DMS153 treated with DMSO at 0.1 percent for 48 hours (cell line): ENCODE data around the gene KLK2.
A peak's percentile ranks its signal among the peaks of the same experiment; 100 is the strongest.

Experiments
- DNase-seq: peaks from one replicate; lab custom pipeline; 2025; ENCODE audit not compliant: unreplicated experiment; lab: John Stamatoyannopoulos, UW

KLK2 gene

GRCh38 chr19:50921426-50922316, 48.4 kb downstream of the KLK2 start:
- no peak for DNase-seq

- DNase-seq: peak; percentile 88
Measured at GRCh38 chr19:50922317-50922853, 49.1 kb downstream of the KLK2 start.

GRCh38 chr19:50924586-50924985, 51.3 kb downstream of the KLK2 start:
- DNase-seq: no peak

DNA sequence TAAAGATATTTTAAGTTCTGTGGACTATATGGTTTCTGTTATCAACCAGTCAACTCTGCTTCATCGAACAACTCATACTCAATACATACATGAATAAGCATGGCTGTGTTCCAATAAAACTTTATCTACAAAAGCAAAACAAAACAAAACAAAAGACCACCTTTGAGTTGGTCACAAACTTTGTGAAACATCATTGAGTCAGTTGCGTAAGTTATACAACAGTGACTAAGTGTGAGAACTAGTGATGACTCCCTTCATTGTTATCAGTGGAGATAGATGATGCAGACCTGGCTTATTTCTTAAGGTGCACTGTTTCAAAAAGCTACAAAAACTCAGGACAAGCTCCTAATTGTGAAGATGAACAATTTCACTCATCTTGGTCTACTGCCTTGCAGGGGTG, 52.5 kb downstream of the KLK2 start:
- DNase-seq: no peak

DNA sequence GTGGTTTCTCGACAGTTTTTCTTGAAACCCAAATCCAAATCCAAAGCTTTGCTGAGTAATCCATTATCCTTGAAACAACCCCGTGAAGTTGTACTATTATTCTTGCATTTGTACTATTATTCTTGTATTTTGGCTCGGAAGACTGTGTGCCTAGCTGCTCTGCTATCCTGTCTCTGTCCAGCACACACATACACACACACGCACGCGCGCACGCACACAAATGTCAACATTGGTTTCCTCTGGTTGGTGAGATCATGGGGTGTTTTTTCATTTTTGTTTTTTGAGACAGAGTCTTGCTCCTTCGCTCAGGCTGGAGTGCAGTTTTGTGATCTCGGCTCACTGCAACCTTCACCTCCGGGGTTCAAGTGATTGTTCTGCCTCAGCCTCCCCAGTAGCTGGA, 52.9 kb downstream of the KLK2 start:
- no peak for DNase-seq

- no peak for DNase-seq
Measured at GRCh38 chr19:50928831-50929230, 55.6 kb downstream of the KLK2 start.
